GM20000 (cell line): ENCODE data around the gene SART1.

Experiments
- DNase-seq: peaks from one replicate; pipeline ENCODE4 v3.0.0; 2012; ENCODE audit warnings: low spot score
- CTCF ChIP-seq: IDR thresholded peaks from 2 replicates; pipeline ENCODE4 v1.5.1; 2012; ENCODE audit warnings: mild to moderate bottlenecking, control low read depth; ENCODE audit errors: extremely low read depth, missing control alignments

Gene SART1

GRCh38 chr11:65977621-65978390 is 16.3 kb downstream of the SART1 start:
- no peak for DNase-seq
- TF ChIP-seq CTCF: no peak

GRCh38 chr11:65978391-65979238 is 17.1 kb downstream of the SART1 start:
- TF ChIP-seq CTCF: no peak
- no peak for DNase-seq

- TF ChIP-seq CTCF: no peak
- DNase-seq: no peak
These were observed 17.8 kb downstream of the SART1 start for GRCh38 chr11:65979261-65979759.

- no peak for TF ChIP-seq CTCF
- no peak for DNase-seq
These were observed 19.7 kb downstream of the SART1 start for GRCh38 chr11:65981101-65981740.

- DNase-seq: no peak
These were observed 20.7 kb downstream of the SART1 start for GRCh38 chr11:65981972-65982823.

More at GRCh38 chr11:65981972-65982823, 20.7 kb downstream of the SART1 start:
- TF ChIP-seq CTCF: no peak
